Peyer's patch (tissue), 4 donors: ENCODE data around the gene MTARC1.

Experiments
- CTCF ChIP-seq, 6 experiments: fragments of 450-650 bp in 4 of 6; fragments of 200-600 bp in 2 of 6; sonication (generic) in 1 of 6; IDR thresholded peaks; one replicate each; pipeline ENCODE4 v1.5.1; 2017 to 2019; ENCODE audit warnings: antibody characterized with exemption in 6 of 6, mild to moderate bottlenecking in 3 of 6, moderate library complexity in 1 of 6
- POLR2A ChIP-seq, 2 donors: fragments of 450-650 bp; IDR thresholded peaks; one replicate each; pipeline ENCODE4 v1.5.1; 2017; ENCODE audit warnings: antibody characterized with exemption in 2 of 2, mild to moderate bottlenecking in 2 of 2, moderate library complexity in 2 of 2

- TF ChIP-seq CTCF (IDR thresholded peaks at IDR 0.05) (no peak), POLR2A (IDR thresholded peaks at IDR 0.05) (no peak)
Measured at GRCh38 chr1:220828950-220829586, 42.4 kb downstream of the MTARC1 start.
